Neural cell (in vitro differentiated cells): Measurements from ENCODE around the gene GPR150. TPM values are rescaled to one million over a fixed set of nuclear protein-coding genes. Genes with fewer than 3 reads are reported as not detected.

Experiments used
- H2AFZ ChIP-seq: fragments of 200-600, 300-800 bp; sonication (generic), shearing (Covaris generic); 2 replicates; pipeline ENCODE4 v1.6.0; 2014; ENCODE audit warnings: low read depth, mild to moderate bottlenecking, antibody characterized with exemption, low read length, moderate library complexity
- H3F3A ChIP-seq: fragments of 200-600 bp; shearing (Covaris generic); 2 replicates; pipeline ENCODE4 v1.6.1; 2016; ENCODE audit warnings: mild to moderate bottlenecking, moderate library complexity, mixed read lengths, antibody characterized with exemption, low read length; ENCODE audit not compliant: insufficient read depth, poor library complexity, severe bottlenecking
- H3K27ac ChIP-seq: fragments of 200-600, 300-800 bp; sonication (generic), shearing (Covaris generic); 2 replicates; pipeline ENCODE4 v1.5.1; 2014; ENCODE audit warnings: mild to moderate bottlenecking, low read length, moderate library complexity
- H3K27me3 ChIP-seq: fragments of 300-800, 200-600 bp; sonication (generic), shearing (Covaris generic); 2 replicates; pipeline ENCODE4 v1.6.0; 2014; ENCODE audit warnings: mild to moderate bottlenecking, low read depth, low read length, moderate library complexity; ENCODE audit not compliant: insufficient read depth
- H3K36me3 ChIP-seq: fragments of 300-800, 200-600 bp; sonication (generic), shearing (Covaris generic); 2 replicates; pipeline ENCODE4 v1.5.1; 2014; ENCODE audit warnings: mild to moderate bottlenecking, antibody characterized with exemption, low read length, moderate library complexity; ENCODE audit not compliant: insufficient read depth
- H3K4me2 ChIP-seq: fragments of 300-800, 200-600 bp; sonication (generic), shearing (Covaris generic); 2 replicates; pipeline ENCODE4 v1.6.0; 2014; ENCODE audit warnings: mild to moderate bottlenecking, low read length
- H3K4me3 ChIP-seq: fragments of 300-800, 200-600 bp; sonication (generic), shearing (Covaris generic); 2 replicates; pipeline ENCODE4 v1.5.1; 2014; ENCODE audit warnings: mild to moderate bottlenecking, low read length, moderate library complexity
- H3K79me2 ChIP-seq: fragments of 200-600 bp; shearing (Covaris generic); replicated peaks from 2 replicates; pipeline ENCODE4 v1.6.0; 2014; ENCODE audit warnings: mild to moderate bottlenecking, low read length, moderate library complexity; ENCODE audit not compliant: insufficient read depth
- H3K9ac ChIP-seq: fragments of 300-800, 200-600 bp; sonication (generic), shearing (Covaris generic); 2 replicates; pipeline ENCODE4 v1.6.1; 2016; ENCODE audit warnings: mild to moderate bottlenecking, low read length, mixed read lengths
- H3K9me2 ChIP-seq: fragments of 200-600 bp; shearing (Covaris generic); 2 replicates; pipeline ENCODE4 v1.6.1; 2016; ENCODE audit warnings: mild to moderate bottlenecking, low read length, mixed read lengths; ENCODE audit not compliant: insufficient read depth
- H3K9me3 ChIP-seq: fragments of 200-600, 300-800 bp; sonication (generic), shearing (Covaris generic); 2 replicates; pipeline ENCODE4 v1.6.1; 2016; ENCODE audit warnings: mild to moderate bottlenecking, mixed run types, low read length, moderate library complexity, mixed read lengths
- H4K20me1 ChIP-seq: fragments of 200-600 bp; shearing (Covaris generic); 2 replicates; pipeline ENCODE4 v1.6.1; 2016; ENCODE audit warnings: mild to moderate bottlenecking, mixed run types; ENCODE audit not compliant: insufficient read depth
- CTCF ChIP-seq: fragments of 450-650 bp; IDR thresholded peaks from 2 replicates; pipeline ENCODE4 v1.5.1; 2014; ENCODE audit warnings: antibody characterized with exemption, mild to moderate bottlenecking, moderate library complexity; ENCODE audit not compliant: poor library complexity, severe bottlenecking
- EP300 ChIP-seq: fragments of 450-650 bp; conservative IDR thresholded peaks from 2 replicates; pipeline ENCODE4 v1.6.1; 2014; ENCODE audit warnings: antibody characterized with exemption, mild to moderate bottlenecking, moderate library complexity; ENCODE audit not compliant: poor library complexity, severe bottlenecking
- EZH2 ChIP-seq: fragments of 200-600, 300-800 bp; shearing (Covaris generic), sonication (generic); IDR thresholded peaks from 2 replicates; pipeline ENCODE4 v1.6.1; 2014; ENCODE audit warnings: antibody characterized with exemption, low read length, borderline replicate concordance, mild to moderate bottlenecking; ENCODE audit not compliant: insufficient read depth, poor library complexity, severe bottlenecking
- MXI1 ChIP-seq: fragments of 450-650 bp; conservative IDR thresholded peaks from 2 replicates; pipeline ENCODE4 v1.6.1; 2014; ENCODE audit warnings: antibody characterized with exemption, mild to moderate bottlenecking; ENCODE audit not compliant: poor library complexity, severe bottlenecking
- POLR2AphosphoS5 ChIP-seq: IDR thresholded peaks from 2 replicates; pipeline ENCODE4 v1.6.1; 2012
- RAD21 ChIP-seq: fragments of 450-650 bp; conservative IDR thresholded peaks from 2 replicates; pipeline ENCODE4 v1.6.1; 2014; ENCODE audit warnings: antibody characterized with exemption, mild to moderate bottlenecking, moderate library complexity
- REST ChIP-seq: IDR thresholded peaks from 2 replicates; pipeline ENCODE4 v1.6.1; 2012; ENCODE audit warnings: borderline replicate concordance
- SMC3 ChIP-seq: fragments of 450-650 bp; conservative IDR thresholded peaks from 2 replicates; pipeline ENCODE4 v1.6.1; 2014; ENCODE audit warnings: antibody characterized with exemption, mild to moderate bottlenecking, moderate library complexity; ENCODE audit not compliant: poor library complexity
- TAF1 ChIP-seq: IDR thresholded peaks from 2 replicates; pipeline ENCODE4 v1.6.1; 2012; ENCODE audit warnings: low read depth
- polyA plus RNA-seq: library from polyadenylated mRNA; depleted of rRNA; stranded (reverse); fragments of >200 nt; gene quantifications from 2 replicates; pipeline ENCODE4 v1.2.3, GENCODE V29; 2014

GPR150 gene
- polyA plus RNA-seq, 1 donor from 2014 or later = not detected

- Histone ChIP-seq H3K9me2 (no peaks in the 10 kb centered on the region), H3K27me3 (no peaks in the 10 kb centered on the region), H3K4me2 (no peak overlapping the region), H3K27ac (no peak overlapping the region), H3K36me3 (no peaks in the 10 kb centered on the region), H3K4me3 (no peak overlapping the region), H3F3A (no peaks in the 10 kb centered on the region), H3K79me2 (no peaks in the 10 kb centered on the region), H3K9ac (no peak overlapping the region), H2AFZ (no peak overlapping the region), H4K20me1 (no peaks in the 10 kb centered on the region), H3K9me3 (no peaks in the 10 kb centered on the region)
- no peak for TF ChIP-seq MXI1
- TF ChIP-seq REST = no peak
- no peak for TF ChIP-seq EZH2
- no peak for TF ChIP-seq POLR2AphosphoS5
- TF ChIP-seq CTCF = no peak
- no peak for TF ChIP-seq EP300
- no peak for TF ChIP-seq TAF1
- no peak for TF ChIP-seq RAD21
- no peak for TF ChIP-seq SMC3
These were observed 47.8 kb downstream of the GPR150 start for GRCh38 chr5:95667678-95668077.

GRCh38 chr5:95668216-95668615 is 48.3 kb downstream of the GPR150 start:
- no peak overlapping the region for H3K4me2 ChIP-seq

GRCh38 chr5:95668728-95669127 is 48.8 kb downstream of the GPR150 start:
- H2AFZ ChIP-seq = no peak overlapping the region
- no peaks in the 10 kb centered on the region for H4K20me1 ChIP-seq
- no peaks in the 10 kb centered on the region for H3K79me2 ChIP-seq
- H3K9me2 ChIP-seq = no peaks in the 10 kb centered on the region
- no peaks in the 10 kb centered on the region for H3K36me3 ChIP-seq
- H3K4me2 ChIP-seq = no peak overlapping the region
- H3K27ac ChIP-seq = no peak overlapping the region
- no peaks in the 10 kb centered on the region for H3F3A ChIP-seq
- no peak overlapping the region for H3K9ac ChIP-seq
- no peaks in the 10 kb centered on the region for H3K9me3 ChIP-seq
- H3K4me3 ChIP-seq = no peak overlapping the region
- TF ChIP-seq POLR2AphosphoS5 (no peak), TAF1 (no peak), REST (no peak), MXI1 (no peak), RAD21 (no peak), CTCF (no peak), SMC3 (no peak), EZH2 (no peak), EP300 (no peak)
- H3K27me3 ChIP-seq = no peaks in the 10 kb centered on the region

More at GRCh38 chr5:95668216-95668615, 48.3 kb downstream of the GPR150 start:
- H3K4me3 ChIP-seq = no peak overlapping the region
- no peaks in the 10 kb centered on the region for H3K9me2 ChIP-seq
- H2AFZ ChIP-seq = no peak overlapping the region
- H4K20me1 ChIP-seq = no peaks in the 10 kb centered on the region
- H3K27ac ChIP-seq = no peak overlapping the region
- no peaks in the 10 kb centered on the region for H3K9me3 ChIP-seq
- no peaks in the 10 kb centered on the region for H3K79me2 ChIP-seq
- H3K27me3 ChIP-seq = no peaks in the 10 kb centered on the region
- H3K36me3 ChIP-seq = no peaks in the 10 kb centered on the region
- no peaks in the 10 kb centered on the region for H3F3A ChIP-seq
- H3K9ac ChIP-seq = no peak overlapping the region
- no peak for TF ChIP-seq EZH2
